HG03342 (cell line): Measurements from ENCODE around the gene GAREM1.
"Not testable (repeated sequence)": the region's sequence is repeated elsewhere in the genome, so short reads cannot be mapped to it uniquely, and the experiment has no call there.

Experiments used
- ATAC-seq: cut with Tn5 transposase; IDR thresholded peaks from one replicate; pipeline ENCODE4 v1.9.1; 2021; ENCODE audit warnings: mild to moderate bottlenecking, moderate library complexity; ENCODE audit not compliant: unreplicated experiment

The GAREM1 gene

DNA sequence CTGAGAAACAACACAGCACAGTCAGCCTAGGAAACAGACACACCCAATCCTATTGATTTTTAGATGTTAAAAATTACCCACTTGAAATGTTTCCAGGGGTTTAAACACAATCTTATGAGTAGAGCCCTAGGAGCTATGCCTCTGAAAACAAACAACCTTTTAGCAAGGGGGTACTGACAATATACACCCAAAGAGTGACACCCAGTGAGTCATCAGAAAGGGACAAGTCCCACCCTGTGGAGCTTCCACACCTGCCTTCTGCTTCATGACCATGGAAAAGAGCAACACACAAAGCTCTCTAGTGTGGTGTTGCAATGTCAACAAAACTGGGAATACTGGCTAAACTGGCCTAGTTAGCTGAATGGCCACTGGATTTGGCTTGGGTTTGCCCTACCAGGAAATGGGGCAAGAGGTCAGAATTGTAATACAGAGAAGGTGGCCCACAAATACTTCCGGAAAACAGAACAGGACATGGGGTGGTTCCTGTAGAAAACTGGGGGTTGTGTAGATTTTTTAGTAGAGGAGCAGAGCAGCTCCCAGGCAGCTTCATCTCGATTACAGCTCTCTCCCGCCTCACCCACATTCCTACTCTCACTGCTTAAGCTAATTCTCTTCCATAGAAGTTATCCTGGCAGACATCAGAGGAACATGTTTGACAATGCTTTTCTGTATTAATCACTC is 98.2 kb downstream of the GAREM1 start:
- no peak for ATAC-seq

DNA sequence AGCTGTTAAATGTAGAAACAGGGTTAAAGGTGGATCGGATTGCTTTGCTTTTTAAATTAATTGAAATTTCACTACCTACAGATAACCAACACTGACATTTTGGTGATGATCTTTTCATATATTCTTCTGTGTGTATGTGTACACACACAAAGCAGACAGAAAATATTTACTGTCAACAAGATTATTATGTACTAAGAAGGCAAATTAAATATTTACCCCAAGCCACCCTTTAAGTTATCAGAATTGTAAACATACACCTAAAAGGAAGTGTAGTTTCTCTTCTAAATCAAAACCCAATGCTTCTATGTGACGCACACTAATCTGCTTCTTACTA is 98.7 kb downstream of the GAREM1 start:
- no peak for ATAC-seq

DNA sequence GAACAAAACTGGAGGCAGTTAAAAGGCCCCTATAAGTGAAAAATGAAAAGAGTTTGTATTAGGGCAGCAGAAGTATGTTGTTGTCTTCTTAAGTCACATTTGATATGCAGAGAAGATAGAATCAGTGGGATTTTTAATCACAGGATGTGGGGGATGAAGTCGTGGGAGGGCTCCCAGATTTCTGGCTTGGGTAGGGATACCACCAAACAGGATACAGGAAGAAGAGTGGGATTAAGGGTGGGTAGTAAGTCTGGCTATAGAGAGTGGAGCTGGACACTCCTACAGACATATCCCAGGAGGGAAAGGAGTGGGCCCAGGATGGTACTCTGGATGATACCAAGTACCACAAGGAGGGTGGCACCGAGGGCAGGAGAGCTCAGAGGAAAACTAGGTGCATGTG is 99.3 kb downstream of the GAREM1 start:
- no peak for ATAC-seq

DNA sequence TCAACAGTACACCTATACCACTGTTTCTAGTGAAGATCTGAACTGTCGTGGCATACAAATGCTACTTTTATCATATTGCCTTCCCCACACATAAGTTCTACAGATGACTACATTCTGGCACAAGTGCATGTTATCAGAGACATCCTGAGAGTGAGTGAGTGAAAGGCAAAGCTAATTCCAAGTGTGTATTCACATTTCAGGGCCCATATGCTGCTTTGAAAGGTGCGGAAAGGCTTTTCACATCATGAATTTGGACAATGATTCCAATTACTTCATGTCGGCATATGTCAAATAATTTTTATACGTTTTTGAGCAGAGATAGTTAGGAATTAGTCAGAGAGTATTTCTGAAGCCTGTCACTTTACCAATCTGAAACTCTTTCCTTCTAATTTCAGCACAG is 101.7 kb downstream of the GAREM1 start:
- ATAC-seq = no peak

DNA sequence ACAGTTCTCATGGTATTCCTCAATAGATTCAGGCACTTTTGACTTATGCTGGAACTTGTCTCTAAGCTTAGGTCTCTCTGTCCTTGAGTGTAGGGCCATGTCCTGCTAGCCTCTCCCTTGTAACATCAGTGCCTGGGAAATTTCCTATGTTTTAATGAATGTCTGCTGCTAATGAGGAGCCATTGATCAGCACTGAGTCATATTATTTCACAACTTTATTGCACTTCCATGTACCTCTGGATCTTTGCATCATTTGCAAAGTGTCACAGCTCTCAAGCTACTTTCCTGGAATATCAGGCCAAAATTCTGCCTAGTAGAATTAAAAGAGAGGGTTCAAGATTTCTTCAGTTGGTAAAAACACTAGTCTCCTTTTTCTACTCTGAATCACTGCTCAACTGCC is 102.5 kb downstream of the GAREM1 start:
- no peak for ATAC-seq

DNA sequence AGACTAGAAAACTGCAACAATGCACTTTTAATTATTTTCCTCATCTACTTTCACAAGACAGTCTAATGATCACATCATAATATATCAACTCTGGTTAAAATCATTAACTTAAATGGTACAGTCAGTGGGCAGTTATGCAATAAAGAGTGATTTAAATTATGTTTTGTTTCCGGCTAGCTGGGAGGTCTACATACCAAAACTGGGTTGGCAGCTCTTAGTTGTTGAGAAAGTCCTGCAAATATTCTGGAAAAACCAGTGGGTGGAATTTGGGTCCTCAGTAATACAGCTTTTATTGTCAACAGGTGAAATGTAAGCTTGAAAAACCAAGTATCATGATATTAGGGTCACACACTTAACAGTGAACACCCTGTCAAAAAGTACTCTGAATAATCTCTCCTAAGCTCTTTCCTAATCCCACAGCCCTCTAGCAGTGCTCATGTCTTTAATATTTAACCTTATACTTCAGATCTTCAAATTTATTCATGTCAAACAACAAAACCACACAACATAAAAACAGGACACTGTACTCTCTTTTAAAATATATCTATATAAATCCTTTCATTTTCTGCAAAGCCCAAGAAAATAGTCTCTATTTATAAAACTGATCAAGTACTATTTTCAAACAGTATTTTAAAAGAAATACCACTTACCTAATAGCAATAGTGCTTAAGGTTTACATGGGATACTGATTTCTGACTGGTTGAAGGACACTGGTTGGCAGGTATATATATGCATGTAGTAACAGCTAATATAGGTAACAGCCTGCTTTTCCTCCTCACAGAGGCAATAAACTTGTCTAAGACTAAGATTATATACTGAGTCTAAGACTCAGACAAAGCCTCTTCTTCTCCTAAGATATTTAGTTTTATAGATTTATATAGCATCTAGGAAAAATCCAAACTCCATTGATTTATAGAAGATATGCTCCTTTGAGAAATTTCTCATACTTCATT is 103.8 kb downstream of the GAREM1 start:
- no peak for ATAC-seq

DNA sequence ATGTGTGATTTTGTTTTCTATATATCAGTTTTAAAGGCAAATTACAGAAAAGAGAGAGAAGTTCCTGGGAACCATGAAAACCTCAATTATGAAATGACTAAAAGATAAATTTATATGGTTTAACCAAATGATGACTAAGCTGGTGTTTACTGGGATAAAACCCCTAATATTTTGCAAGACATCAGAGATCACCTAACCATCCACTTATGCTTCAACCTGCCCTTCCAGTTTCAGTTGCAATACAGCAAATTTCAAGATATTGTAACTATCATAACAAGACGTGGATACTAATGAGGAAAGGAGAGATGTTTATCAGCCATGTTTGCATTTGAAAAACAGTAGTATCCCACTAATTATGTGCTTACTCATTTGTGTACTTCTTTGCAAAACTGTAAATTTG is 108.2 kb downstream of the GAREM1 start:
- ATAC-seq = no peak

DNA sequence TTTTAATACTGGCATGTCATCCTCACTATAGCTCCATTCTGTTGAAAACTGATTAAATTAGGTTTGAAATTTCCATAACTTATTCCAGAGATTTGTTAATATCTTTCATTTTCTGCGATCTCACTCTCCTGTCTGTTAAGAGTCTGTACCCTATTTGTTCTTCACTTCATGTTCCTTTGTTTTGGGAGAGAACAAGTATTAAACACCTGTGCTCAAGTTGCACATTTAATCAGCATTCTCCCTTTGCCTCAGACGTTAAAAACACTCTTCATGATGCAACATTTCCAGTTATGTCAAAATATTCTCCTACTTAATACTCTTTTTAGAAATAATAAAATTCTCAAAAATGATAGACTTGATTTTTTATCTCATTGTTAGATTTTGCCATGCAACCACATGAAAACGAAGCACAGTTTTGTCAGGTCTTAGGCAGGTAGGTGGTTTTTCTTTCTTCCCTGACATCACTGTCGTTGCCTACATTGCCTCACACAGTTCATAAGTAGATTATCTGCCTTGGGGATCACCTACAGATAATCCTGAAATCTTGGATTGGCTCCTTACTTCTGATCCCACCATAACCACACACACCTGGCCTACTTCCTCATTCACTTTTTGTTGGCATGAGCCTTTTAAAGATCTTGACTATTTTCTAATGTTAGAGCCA is 109.9 kb downstream of the GAREM1 start:
- no peak for ATAC-seq

DNA sequence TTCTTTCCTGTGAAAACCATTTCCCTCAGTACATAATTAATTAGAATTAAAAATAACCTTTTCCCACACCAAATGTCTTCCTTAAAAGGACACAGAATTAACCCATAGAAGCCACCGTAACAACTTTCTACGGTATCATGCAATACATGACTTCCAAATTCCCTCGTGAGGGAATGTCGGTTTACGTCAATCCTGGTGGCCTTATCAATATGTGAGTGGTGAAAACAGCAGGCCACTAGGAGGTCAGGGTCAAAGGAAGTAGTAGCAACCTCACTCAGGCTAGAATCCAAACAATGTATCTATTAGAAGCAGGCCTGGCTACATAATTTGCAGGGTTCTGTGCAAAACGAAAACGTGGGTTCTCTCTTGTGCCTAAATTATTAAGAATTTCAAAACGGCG is 112.2 kb downstream of the GAREM1 start:
- no peak for ATAC-seq

DNA sequence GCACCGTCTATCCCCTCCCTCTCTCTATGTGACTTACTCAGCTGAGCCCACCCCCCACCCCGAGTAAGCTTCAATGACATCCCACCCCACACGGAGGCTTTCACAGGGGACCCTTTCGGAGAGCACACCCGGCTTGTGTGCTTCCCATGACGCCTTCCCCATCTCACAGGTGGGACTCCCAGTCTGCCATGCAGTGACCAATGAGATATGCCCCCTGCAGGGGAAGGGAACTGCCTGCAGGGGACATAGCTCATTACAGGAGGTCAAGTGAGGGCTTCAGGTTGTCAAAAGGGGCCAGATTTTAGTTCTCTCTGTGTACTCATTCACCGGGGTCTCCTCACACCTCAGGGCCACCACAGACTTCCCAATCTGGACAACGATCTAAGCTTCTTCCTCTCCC is 112.6 kb downstream of the GAREM1 start:
- no peak for ATAC-seq

DNA sequence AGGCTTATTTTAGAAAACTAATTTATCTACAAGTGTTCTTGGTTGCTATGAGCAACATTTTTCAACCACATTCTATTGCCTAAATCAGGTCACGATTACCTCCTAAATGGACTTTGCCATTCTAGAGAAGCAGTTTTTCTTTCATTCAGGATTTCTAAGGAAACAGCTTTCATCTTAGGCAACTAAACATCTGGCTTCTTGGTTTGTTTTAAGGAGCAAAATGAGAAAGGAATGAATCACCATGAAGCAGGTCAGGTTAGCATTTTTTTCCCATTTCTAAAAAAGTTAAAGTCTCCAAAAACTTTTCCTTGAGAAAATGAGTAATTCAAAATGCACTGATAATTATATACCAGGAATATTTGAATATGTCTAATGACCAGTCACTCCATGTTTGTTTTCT is 114.8 kb downstream of the GAREM1 start:
- no peak for ATAC-seq

DNA sequence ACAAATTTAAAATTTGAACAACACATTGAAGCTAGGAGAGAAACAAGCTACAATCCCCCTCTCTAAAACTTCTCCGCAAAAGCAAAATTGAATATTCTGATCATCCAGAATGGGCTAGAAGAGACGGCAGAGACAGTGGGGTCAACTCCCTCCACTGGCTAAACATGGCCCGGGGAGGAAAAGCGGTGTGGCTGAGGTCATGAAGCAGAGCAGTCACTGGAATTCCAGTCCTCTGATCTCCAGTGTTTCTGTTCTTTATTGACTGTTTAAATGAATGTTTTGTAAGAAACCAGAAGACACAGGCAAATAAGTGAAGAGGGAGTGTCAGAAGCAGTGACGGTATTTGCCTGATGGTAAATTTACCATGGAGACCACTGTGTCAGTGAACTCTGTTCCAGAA is 116.2 kb downstream of the GAREM1 start:
- no peak for ATAC-seq

DNA sequence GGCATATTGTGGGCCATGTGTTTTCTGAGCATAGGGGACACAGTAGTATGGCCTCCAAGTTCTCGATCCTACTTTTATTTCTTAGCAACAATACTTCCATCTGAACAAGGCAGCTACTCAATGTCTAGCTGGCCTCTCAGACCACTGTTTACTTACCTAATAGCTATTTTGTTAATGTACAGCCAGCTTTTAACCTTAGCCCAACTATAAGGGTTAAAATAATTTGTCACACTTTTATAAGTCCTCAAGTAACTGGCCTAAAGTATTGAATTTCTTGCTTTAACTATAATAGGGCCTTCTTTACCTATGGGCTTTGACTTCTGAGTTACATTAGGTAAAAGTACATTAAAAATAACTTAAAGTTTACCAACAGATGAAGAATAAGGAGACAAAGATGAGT is 117.4 kb downstream of the GAREM1 start:
- no peak for ATAC-seq

DNA sequence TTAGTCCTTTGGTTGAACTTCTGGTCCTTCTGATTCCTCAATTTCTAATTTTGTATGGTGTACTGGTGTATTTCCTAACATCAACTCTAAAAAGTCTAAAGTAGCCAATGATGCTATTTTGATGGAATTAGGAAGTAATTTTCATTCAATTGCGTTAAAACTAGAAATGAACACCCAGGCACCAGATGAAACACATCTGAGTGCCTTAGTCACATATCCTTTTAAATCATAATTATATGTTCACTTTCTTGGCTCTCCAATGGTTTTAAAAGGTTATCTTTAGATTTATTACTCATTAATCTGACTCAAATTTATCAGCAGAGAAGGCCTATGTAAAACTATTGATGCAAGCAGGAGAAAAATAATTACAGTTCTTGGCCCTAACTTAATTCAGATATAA is 119.7 kb downstream of the GAREM1 start:
- no peak for ATAC-seq

DNA sequence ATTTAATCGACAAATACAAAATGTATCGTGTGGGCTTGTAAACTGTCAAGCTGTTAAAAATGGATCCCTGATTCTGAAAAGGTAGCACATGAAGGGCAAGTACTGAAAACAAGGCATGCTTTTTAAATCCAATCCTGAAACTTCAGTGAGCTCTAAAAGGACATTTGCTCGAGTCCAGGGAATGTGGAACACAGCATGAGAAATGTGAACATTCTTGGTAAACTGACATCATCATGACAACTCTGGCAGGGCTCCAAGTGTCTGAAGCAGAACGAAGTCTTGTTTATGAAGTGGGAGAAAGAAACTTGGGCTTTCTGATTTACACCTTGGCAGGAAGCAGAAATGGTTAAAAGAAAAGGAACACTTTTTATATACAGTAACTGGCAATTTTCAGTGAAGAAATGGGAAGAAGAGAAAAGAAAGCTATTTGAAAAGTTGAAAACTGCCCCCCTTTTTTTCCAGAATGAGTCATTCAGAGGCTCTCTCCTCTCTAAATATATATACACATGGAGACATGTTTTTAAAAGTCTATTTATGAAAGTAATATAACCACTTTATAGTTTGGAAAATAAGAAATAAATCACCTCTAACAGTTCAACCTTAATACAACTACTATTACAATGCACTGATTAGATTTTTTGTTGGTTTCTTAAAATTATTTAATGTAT is 120.8 kb downstream of the GAREM1 start:
- no peak for ATAC-seq

DNA sequence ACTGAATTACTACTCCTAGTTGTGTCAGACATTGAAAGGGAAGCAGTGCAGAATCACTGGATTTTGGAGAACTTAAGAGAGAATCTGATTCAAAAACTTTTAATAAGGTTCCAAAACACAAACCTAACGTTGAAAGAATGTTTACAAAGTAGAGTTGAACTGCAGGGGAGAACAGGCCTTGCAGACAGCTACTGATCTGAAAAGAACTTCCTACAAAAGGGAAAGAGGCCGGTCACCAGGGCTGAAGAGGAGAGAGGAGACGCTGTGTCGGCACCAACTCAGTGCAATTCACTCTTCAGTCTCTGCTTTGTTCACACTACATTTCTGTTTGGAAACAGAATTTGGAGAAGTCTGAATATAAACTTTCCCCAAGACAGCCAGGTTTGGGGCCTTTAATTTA is 124.0 kb downstream of the GAREM1 start:
- ATAC-seq = no peak

DNA sequence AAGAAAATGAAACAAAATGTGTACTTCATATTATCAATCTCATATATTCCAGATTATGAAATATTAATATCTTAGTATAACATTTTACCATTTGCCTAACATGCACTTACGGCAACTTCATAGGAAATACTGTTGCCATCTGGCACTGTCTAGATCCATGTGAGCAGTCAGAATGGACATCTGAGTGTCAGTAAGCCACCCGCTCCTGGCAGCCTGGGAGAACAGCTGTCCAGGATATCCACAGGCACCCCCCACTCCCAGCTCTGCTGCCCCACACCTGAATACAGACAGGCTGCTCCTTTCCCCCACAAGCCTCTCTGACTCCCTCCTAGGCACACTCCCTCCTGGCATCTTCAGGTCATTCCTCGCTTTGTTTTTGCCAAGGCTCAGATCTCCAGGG is 127.0 kb downstream of the GAREM1 start:
- no peak for ATAC-seq

DNA sequence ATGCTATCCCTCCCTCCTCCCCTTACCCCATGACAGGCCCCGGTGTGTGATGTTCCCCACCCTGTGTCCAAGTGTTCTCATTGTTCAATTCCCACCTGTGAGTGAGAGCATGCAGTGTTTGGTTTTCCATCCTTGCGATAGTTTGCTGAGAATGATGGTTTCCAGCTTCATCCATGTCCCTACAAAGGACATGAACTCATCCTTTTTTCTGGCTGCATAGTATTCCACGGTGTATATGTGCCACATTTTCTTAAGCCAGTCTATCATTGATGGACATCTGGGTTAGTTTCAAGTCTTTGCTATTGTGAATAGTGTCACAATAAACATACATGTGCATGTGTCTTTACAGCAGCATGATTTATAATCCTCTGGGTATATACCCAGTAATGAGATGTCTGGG is 129.6 kb downstream of the GAREM1 start:
- not testable (repeated sequence) for ATAC-seq

DNA sequence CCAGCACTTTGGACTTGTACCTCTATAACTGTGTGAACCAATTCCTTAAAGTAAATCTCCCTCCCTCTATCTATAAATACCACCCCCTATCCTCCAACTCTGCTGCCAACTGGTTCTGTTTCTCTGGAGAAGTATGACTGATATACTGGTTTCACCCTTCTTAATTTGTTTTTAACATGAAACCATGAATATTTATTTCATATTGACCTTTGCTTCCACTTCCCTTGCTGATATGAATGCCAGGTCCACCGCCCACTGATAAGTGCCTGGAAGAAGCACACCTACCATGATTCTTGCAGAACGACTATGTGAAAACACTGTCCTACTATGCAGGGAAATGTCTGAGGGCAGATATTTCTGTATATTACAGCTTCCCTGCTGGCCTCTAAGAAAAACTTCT is 131.6 kb downstream of the GAREM1 start:
- no peak for ATAC-seq

DNA sequence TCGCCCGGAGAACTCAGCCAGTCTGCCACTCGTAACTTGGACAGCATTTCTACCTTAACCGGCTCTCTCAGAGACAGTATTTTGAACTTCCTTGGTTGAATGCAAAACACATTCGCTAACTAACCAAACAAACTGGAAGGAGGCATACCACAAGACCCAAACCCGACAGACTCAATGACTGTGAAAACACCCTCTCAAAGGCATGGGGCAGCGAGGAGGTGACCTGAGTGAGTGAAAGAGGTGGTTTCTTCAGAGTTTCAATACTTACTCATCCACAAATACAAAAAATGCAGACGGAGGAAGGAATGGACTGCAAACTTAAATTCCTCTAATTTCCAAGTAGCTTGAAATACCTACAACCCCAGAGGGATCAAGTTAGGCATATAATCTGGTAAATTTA is 132.9 kb downstream of the GAREM1 start:
- no peak for ATAC-seq

DNA sequence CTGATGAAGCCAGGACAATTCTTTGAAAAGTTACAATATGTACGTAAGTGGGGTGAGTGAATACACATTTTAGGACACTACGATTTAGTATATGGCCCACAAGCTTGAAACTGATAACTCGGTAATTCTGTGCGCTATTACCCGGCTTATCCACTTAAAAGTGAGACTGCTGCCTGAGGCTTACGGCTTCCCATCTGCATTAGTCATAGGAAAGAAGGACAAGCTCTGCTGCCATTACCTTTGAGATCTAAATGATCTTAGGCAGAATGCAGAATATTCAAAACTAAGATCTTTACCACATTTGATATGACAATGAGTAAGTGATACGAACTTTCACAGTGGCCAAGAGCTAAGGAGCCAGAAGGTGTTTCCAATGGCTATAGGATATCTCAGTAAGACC is 133.3 kb downstream of the GAREM1 start:
- no peak for ATAC-seq
